Astrocyte (in vitro differentiated cells and primary cell): Measurements from ENCODE around the gene CTBP2. TPM values are rescaled to one million over a fixed set of nuclear protein-coding genes. Genes with fewer than 3 reads are reported as not detected.

Experiments
- DNase-seq: peaks from one replicate; pipeline ENCODE4 v3.0.0-alpha.2; 2010; ENCODE audit warnings: low read depth
- FAIRE-seq: peaks from 2 replicates; lab custom pipeline; 2011; peaks lifted over from hg19 to GRCh38; lab: Jason Lieb, UNC
- H2AFZ ChIP-seq: 2 replicates; pipeline ENCODE4 v1.6.0; 2012; ENCODE audit warnings: low read depth, low read length, inconsistent platforms
- H3K27ac ChIP-seq: 2 replicates; pipeline ENCODE4 v1.5.1; 2011; ENCODE audit warnings: low read depth, low read length, inconsistent platforms
- H3K27me3 ChIP-seq: 2 replicates; pipeline ENCODE4 v1.6.0; 2011; ENCODE audit warnings: low read length, inconsistent platforms; ENCODE audit not compliant: insufficient read depth
- H3K36me3 ChIP-seq: 2 replicates; pipeline ENCODE4 v1.5.1; 2011; ENCODE audit warnings: low read length, inconsistent platforms; ENCODE audit not compliant: insufficient read depth
- H3K4me1 ChIP-seq: 2 replicates; pipeline ENCODE4 v1.5.1; 2011; ENCODE audit warnings: low read length, inconsistent platforms; ENCODE audit not compliant: insufficient read depth
- H3K4me2 ChIP-seq: 2 replicates; pipeline ENCODE4 v1.6.0; 2012; ENCODE audit warnings: low read length, inconsistent platforms
- H3K4me3 ChIP-seq: 2 replicates; pipeline ENCODE4 v1.5.1; 2011; ENCODE audit warnings: low read depth, mild to moderate bottlenecking, low read length, inconsistent platforms; ENCODE audit not compliant: insufficient read depth
- H3K79me2 ChIP-seq: 2 replicates; pipeline ENCODE4 v1.6.0; 2012; ENCODE audit warnings: mild to moderate bottlenecking, low read length, inconsistent platforms; ENCODE audit not compliant: insufficient read depth
- H3K9ac ChIP-seq: 2 replicates; pipeline ENCODE4 v1.6.0; 2012; ENCODE audit warnings: mild to moderate bottlenecking, low read length, inconsistent platforms
- H3K9me3 ChIP-seq: 2 replicates; pipeline ENCODE4 v1.5.1; 2012; ENCODE audit warnings: low read depth, mild to moderate bottlenecking, low read length, inconsistent platforms; ENCODE audit not compliant: insufficient read depth
- H4K20me1 ChIP-seq: 2 replicates; pipeline ENCODE4 v1.6.0; 2012; ENCODE audit warnings: low read length, inconsistent platforms; ENCODE audit not compliant: insufficient read depth
- H3K27ac Mint-ChIP-seq: one replicate; pipeline ENCODE4 v1.8.0; 2021; ENCODE audit warnings: mild to moderate bottlenecking, mixed read lengths; ENCODE audit not compliant: unreplicated experiment
- H3K27me3 Mint-ChIP-seq: one replicate; pipeline ENCODE4 v1.8.0; 2021; ENCODE audit warnings: low read depth, mixed read lengths; ENCODE audit not compliant: unreplicated experiment
- H3K36me3 Mint-ChIP-seq: one replicate; pipeline ENCODE4 v1.8.0; 2021; ENCODE audit warnings: low read depth, mixed read lengths; ENCODE audit not compliant: unreplicated experiment
- H3K4me1 Mint-ChIP-seq: one replicate; pipeline ENCODE4 v1.8.0; 2021; ENCODE audit warnings: low read depth, mixed read lengths; ENCODE audit not compliant: unreplicated experiment
- H3K4me3 Mint-ChIP-seq: one replicate; pipeline ENCODE4 v1.8.0; 2021; ENCODE audit warnings: mild to moderate bottlenecking, moderate library complexity, mixed read lengths; ENCODE audit not compliant: unreplicated experiment
- H3K9me3 Mint-ChIP-seq: one replicate; pipeline ENCODE4 v1.8.0; 2021; ENCODE audit warnings: mild to moderate bottlenecking, mixed read lengths; ENCODE audit not compliant: unreplicated experiment
- EZH2 ChIP-seq: IDR thresholded peaks from 2 replicates; pipeline ENCODE4 v1.6.1; 2012; ENCODE audit warnings: mild to moderate bottlenecking, low read length, inconsistent platforms; ENCODE audit not compliant: insufficient read depth
- total RNA-seq: library from RNA; stranded (reverse); gene quantifications from 2 replicates; pipeline ENCODE4 v1.2.1, GENCODE V29; 2021
- TF ChIP-seq, protein P1 (sequence below): IDR thresholded peaks from 2 replicates; pipeline ENCODE4 v1.5.1; 2011; ENCODE audit warnings: low read depth, mild to moderate bottlenecking, inconsistent platforms, low read length, moderate library complexity; ENCODE audit not compliant: insufficient read depth

Gene CTBP2
- total RNA-seq, 1 donor from 2014 or later, result 109 TPM

GRCh38 chr10:125157505-125157904 is 2.9 kb downstream of the CTBP2 start:
- H3K4me2 ChIP-seq, result peak overlapping the region; percentile 85
- H3K9me3 Mint-ChIP-seq, result no peaks in the 10 kb centered on the region
- peak overlapping the region; percentile 73 for H3K27ac Mint-ChIP-seq
- DNase-seq (no peak), FAIRE-seq (no peak)
- H3K9ac ChIP-seq, result peak overlapping the region; percentile 86
- peaks cover 41% of the 10 kb centered on the region for H3K4me1 Mint-ChIP-seq
- H3K9me3 ChIP-seq, result no peaks in the 10 kb centered on the region
- H3K4me3 ChIP-seq, result peak overlapping the region; percentile 68
- no peak for TF ChIP-seq EZH2
- TF ChIP-seq, protein P1, sequence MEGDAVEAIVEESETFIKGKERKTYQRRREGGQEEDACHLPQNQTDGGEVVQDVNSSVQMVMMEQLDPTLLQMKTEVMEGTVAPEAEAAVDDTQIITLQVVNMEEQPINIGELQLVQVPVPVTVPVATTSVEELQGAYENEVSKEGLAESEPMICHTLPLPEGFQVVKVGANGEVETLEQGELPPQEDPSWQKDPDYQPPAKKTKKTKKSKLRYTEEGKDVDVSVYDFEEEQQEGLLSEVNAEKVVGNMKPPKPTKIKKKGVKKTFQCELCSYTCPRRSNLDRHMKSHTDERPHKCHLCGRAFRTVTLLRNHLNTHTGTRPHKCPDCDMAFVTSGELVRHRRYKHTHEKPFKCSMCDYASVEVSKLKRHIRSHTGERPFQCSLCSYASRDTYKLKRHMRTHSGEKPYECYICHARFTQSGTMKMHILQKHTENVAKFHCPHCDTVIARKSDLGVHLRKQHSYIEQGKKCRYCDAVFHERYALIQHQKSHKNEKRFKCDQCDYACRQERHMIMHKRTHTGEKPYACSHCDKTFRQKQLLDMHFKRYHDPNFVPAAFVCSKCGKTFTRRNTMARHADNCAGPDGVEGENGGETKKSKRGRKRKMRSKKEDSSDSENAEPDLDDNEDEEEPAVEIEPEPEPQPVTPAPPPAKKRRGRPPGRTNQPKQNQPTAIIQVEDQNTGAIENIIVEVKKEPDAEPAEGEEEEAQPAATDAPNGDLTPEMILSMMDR, result no peak
- peaks cover 66% of the 10 kb centered on the region for H3K4me1 ChIP-seq
- peaks cover 65% of the 10 kb centered on the region for H3K79me2 ChIP-seq
- H3K36me3 Mint-ChIP-seq, result no peaks in the 10 kb centered on the region
- no peak overlapping the region for H2AFZ ChIP-seq
- peak overlapping the region; percentile 24 for H3K27ac ChIP-seq
- H3K27me3 ChIP-seq, result no peaks in the 10 kb centered on the region
- H3K4me3 Mint-ChIP-seq, result peak overlapping the region; percentile 99
- no peaks in the 10 kb centered on the region for H3K36me3 ChIP-seq
- peaks cover 53% of the 10 kb centered on the region for H4K20me1 ChIP-seq
- no peaks in the 10 kb centered on the region for H3K27me3 Mint-ChIP-seq

DNA sequence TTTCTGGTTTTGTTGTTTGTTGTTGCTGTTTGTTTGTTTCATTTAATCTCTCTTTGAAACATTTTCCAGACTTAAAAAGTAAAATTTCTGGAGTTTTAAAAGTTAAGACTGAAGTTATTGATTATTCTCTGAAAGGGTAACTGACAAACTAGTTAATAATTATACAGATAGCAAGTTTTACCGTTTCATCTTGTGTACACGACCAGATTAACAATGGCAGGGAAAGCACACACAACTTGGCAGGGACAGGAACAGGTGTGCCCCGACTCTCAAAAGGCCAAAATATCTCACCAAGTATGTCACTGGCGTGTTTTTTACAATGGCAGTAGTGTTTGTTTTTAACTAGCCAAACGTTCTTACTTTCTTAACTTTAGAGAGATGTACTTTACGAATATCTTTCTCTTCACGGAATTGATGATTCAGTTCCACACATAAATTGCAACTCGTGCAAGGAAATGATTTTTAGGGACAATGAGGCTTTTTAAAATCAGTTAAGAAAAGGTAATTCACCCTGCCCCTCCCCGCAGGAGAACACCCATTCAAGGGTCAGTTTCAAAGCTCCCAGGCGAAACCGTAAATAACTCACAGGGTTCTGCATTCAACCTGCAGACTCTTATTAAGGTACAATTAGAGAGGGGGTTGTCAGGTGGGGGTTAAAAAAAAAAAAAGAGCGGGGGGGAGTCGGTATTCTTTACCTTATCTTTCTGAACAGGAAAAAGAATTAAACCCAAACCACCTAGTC is 3.5 kb downstream of the CTBP2 start:
- Histone ChIP-seq H4K20me1 (peaks cover 58% of the 10 kb centered on the region), H3K27me3 (no peaks in the 10 kb centered on the region), H2AFZ (no peak overlapping the region), H3K36me3 (no peaks in the 10 kb centered on the region), H3K4me2 (peak overlapping the region; percentile 85), H3K4me3 (peak overlapping the region; percentile 68), H3K9ac (peak overlapping the region; percentile 86), H3K27ac (no peak overlapping the region), H3K4me1 (peaks cover 66% of the 10 kb centered on the region), H3K9me3 (no peaks in the 10 kb centered on the region), H3K79me2 (peaks cover 71% of the 10 kb centered on the region)
- peak overlapping the region; percentile 73 for H3K27ac Mint-ChIP-seq
- H3K4me1 Mint-ChIP-seq, result peaks cover 44% of the 10 kb centered on the region
- TF ChIP-seq EZH2, result no peak
- TF ChIP-seq, protein P1, result no peak
- no peak for DNase-seq
- no peak for FAIRE-seq
- peak overlapping the region; percentile 99 for H3K4me3 Mint-ChIP-seq
- no peaks in the 10 kb centered on the region for H3K9me3 Mint-ChIP-seq
- no peaks in the 10 kb centered on the region for H3K27me3 Mint-ChIP-seq
- no peaks in the 10 kb centered on the region for H3K36me3 Mint-ChIP-seq

- Histone ChIP-seq H3K4me2 (peak overlapping the region; percentile 85), H3K4me1 (peaks cover 60% of the 10 kb centered on the region), H3K9ac (peak overlapping the region; percentile 86), H4K20me1 (peaks cover 62% of the 10 kb centered on the region), H3K79me2 (peaks cover 77% of the 10 kb centered on the region), H2AFZ (no peak overlapping the region), H3K27me3 (no peaks in the 10 kb centered on the region), H3K9me3 (no peaks in the 10 kb centered on the region), H3K27ac (no peak overlapping the region), H3K36me3 (no peaks in the 10 kb centered on the region), H3K4me3 (no peak overlapping the region)
- Mint-ChIP-seq H3K9me3 (no peaks in the 10 kb centered on the region), H3K4me3 (peak overlapping the region; percentile 99), H3K4me1 (peaks cover 46% of the 10 kb centered on the region), H3K27ac (peak overlapping the region; percentile 93), H3K36me3 (peaks cover 2% of the 10 kb centered on the region), H3K27me3 (no peaks in the 10 kb centered on the region)
- no peak for FAIRE-seq
- DNase-seq, result no peak
- TF ChIP-seq, protein P1, result no peak
- TF ChIP-seq EZH2, result no peak
Measured at GRCh38 chr10:125156196-125156595, 4.2 kb downstream of the CTBP2 start.
